M059J (cell line): Measurements from ENCODE around the gene HNRNPUL1. TPM values are rescaled to one million over a fixed set of nuclear protein-coding genes. Genes with fewer than 3 reads are reported as not detected.
A peak's percentile ranks its signal among the peaks of the same experiment; 100 is the strongest.

ENCODE experiments used
- DNase-seq: peaks from one replicate; pipeline ENCODE4 v3.0.0-alpha.2; 2012; ENCODE audit warnings: low read depth
- total RNA-seq: library from RNA; depleted of rRNA; stranded (reverse); fragments of >200 nt; shearing (Covaris generic); gene quantifications from 2 replicates; pipeline ENCODE4 v1.2.3, GENCODE V29; 2014; rRNA removed

HNRNPUL1 gene
- 94.9 and 143 TPM in 2 replicates for total RNA-seq

DNA sequence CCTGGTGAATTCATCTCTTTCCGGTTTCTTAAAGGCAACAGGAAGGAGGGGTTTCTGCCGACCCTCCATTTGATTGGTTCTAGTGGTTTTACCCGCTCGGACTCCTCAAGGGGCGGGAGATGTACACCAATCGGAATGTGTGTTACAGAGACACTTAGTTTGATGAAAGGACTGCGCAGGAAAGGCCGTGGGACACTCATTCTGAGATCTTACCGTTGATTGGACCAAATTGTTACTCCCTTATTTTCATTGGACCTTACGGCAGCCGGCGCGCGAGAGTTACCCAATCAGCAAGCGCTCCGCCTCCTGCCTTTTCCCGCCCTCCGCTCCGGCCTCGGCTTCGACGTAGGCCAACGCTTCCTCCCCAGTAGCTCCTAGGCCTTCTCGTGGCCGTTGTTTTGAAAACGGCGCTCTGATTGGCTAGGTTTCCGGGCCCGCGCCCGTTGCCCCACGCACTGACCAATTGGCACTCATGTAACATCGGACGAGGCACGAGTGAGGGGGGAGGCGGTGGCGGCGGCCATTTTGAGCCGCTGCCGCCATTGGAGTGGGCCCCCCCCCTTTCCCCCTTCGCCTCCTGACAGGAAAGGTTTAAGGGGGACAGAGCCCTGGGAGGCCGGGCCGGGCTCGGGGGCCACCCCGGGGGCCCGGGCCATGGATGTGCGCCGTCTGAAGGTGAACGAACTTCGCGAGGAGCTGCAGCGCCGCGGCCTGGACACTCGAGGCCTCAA, at the start of gene HNRNPUL1:
Gene HNRNPUL1, plus strand, starts transcription at position 523 of the 731 bp plus-strand sequence. Its CDS starts 132 bp downstream, at position 655.
- peak; percentile 100 for DNase-seq

DNA sequence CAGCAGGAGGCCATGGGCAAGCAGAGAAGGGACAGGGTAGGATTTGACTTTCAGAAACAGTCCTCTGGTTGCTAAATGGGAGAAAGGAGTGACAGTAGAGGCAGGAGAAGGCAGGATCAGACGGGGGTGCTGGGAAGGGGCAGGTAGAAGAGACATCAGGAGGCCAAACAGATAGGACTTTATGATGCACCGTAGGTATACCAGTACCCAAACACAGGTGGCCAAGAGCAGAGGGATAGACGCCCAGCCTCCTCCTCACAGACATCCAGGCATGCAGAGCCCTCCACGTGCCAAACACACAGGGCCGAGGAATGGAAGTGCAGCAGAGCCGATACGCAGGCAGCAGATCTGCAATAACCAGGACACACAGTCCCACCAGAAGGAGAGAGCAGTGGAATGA, 46.4 kb upstream of the HNRNPUL1 start:
- DNase-seq: no peak

DNA sequence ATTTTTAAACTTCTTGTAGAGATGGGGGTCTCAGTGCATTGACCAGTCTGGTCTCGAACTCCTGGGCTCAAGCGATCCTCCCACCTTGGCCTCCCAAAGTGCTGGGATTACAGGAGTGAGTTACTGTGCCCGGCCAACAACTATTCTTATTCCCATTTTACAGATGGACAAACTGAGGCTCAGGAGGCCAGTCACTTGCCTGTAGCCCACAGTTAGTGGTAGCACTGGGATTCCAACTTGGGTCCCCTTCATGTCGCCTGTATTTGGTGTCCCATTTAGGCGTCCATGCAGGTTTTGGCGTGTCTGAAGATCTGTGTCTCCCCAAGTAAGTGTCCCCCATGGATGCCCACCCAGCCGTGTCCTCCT, 45.9 kb upstream of the HNRNPUL1 start:
- DNase-seq: no peak

DNA sequence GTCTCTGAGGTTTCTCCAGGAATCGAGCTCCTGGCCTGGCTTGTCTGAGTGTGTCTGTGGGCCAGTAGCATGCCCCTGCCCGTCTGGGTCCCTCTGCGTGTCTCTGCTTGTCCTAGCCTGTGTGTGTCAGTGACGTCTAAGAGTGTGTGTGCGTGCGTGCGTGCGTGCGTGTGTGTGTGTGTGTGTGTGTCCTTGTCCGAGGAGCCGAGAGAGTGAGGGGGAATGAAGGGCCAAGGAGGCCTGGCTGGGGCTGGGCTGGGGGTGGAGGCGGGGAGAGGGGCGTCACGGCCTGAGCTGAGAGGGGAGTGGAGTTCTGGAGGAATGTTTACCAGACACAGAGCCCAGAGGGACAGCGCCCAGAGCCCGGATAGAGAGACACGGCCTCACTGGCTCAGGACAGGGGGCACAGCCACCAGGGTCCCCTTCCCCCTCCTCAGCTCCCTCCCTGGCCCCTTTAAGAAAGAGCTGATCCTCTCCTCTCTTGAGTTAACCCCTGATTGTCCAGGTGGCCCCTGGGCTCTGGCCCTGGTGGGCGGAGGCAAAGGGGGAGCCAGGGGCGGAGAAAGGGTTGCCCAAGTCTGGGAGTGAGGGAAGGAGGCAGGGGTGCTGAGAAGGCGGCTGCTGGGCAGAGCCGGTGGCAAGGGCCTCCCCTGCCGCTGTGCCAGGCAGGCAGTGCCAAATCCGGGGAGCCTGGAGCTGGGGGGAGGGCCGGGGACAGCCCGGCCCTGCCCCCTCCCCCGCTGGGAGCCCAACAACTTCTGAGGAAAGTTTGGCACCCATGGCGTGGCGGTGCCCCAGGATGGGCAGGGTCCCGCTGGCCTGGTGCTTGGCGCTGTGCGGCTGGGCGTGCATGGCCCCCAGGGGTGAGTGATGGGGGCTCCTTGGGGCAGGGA, 45.3 kb upstream of the HNRNPUL1 start, which contains the start of gene AXL:
Gene AXL, plus strand, starts transcription at position 609 of the 893 bp plus-strand sequence. Its CDS starts 170 bp downstream, at position 779.
- peak; percentile 87 for DNase-seq

DNA sequence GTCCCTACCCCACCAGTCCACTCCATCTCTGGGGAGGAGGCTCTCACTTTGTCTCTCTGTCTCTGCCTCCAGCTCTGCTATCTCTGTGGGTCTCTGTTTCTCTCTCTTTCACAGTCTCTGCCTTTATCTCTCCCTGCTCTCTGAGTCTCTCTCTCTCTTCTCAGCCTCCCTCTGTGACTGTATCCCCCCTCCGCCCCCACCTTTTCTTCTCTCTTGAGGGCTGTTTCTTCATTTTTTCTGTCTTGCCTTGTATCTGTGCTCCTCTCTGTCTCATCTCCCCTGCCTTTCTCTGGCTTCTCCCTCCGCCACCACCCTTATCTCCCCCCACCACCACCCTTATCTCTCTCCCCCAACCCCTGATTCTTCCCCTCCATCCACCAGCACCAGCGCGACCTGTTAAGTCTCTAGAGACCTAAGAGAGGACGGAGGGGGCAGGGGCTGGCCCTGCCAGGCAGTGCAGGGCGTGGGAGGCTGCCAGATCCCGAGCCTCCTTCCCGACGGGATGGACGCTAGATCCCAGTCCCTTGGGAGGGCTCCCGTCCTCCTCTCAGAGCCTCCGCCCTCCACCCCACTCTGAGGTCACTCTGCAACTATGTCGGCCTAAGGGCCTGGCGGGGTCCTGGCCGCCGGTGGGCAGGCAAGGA, 44.1 kb upstream of the HNRNPUL1 start:
- DNase-seq: peak; percentile 71

DNA sequence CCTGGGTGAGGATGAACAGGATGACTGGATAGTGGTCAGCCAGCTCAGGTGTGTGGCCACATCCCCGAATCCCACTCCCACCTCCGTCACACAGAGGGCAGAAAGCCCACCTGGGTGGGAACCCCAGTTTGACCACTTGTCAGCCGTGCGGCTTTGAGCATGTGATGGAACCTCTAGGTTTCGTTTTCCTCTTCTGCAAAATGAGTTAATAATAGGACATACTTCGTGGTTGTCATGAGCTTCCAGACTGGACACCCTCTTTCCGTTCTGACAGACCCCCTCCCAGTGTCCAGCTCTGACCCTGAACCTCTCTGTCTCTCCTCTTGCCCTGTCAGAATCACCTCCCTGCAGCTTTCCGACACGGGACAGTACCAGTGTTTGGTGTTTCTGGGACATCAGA, 43.4 kb upstream of the HNRNPUL1 start:
- DNase-seq: no peak

DNA sequence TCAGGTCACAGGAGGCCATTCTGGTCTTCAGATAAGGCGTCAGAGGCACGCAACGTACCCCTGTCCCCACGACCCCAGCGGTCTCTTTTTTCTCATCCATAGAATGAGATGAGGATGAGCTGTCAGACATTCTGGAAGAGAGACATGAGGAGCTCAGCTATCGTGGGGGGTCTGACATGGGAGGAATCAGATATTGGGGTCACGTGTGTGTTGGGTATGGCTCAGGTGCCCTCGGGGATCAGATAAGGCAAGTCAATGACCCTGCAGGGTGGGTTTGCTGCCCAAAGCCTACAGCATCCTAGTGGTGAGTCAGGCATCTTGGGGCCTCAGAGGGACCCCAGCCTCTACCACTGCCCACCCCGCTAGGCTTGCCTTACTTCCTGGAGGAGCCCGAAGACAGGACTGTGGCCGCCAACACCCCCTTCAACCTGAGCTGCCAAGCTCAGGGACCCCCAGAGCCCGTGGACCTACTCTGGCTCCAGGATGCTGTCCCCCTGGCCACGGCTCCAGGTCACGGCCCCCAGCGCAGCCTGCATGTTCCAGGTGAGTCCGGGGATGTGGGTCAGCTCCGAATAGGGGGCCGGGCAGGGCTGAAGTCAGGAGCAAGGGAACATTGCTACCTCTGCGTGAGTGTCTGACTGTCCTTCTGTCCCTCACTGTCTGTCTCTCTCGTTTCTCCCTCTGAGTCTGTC, 42.5 kb upstream of the HNRNPUL1 start:
- no peak for DNase-seq

DNA sequence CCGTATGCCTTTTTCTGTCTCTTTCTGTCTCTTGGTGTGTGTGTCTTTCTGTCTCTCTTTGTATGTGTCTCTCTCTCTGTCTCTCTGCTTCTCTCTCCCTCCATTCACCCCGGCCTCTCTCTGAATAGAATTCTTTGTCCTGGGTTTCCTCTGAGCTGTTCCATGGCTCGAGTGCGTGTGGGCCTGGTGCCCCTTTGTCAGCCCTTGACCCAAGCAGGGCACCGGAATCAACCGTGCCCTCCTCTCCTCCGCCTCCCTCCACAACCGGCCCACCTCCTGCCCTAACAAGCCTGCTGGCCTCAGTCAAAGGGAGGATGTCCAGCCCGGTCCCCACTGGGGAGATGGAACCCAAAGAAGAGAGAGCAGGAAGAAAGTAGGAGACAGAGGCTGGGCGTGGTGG, 41.9 kb upstream of the HNRNPUL1 start:
- no peak for DNase-seq

DNA sequence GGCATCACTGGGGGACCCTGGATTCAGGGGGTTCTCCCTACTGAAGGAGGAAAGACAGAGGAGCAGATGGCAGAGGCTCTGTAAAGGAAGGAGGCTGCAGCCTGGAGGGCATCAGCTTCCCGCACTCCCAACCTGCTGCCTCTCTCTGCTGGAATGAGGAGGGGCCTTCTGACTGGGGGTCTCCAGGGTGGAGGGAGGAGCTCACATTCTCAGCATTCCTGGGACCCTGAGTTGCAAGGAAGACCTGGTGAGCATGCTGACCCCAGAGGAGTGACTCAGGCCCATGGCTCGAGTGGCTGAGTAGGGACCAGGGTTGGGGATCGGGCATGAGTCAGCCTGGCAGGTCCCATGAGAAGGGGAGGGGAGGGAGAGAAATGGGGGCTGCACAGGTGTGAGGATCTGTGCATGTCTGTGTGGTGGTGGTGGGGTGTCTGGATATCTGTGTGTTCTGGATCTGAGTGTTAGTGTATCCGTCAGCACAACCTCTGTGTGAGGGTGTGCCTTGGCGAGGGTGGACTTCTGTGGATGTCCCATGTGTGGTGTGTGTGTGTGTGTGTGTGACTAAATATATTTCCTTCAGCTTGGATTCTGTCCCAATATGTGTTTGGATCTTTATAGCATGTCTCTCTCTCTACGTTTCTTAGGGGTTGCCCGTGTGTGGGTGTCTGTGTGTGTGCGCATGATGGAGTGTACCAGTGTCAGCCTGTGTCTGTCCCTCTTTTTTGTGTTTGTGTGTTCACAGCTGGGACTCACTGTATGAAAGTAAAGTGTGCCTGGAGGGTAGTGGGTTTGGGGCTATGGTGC, 40.5 kb upstream of the HNRNPUL1 start:
- DNase-seq: peak; percentile 97

DNA sequence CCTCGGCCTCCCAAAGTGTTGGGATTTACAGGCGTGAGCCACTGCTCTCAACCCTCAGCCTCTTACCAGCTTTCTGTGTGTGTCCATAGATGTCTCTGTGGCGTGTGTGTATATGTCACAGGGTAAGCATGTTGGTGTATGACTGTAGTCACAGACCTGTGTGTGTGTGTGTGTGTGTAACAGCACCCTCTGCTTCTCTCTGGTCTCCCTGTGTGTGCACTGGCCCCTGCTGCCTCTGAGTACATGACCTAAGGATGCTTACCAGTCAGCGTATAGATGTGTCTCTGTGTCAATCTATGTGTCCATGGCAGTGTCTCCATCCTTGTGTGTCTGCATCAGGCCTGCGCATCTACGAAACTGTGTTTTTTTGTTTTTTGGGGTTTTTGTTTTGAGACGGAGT, 39.5 kb upstream of the HNRNPUL1 start:
- no peak for DNase-seq

DNA sequence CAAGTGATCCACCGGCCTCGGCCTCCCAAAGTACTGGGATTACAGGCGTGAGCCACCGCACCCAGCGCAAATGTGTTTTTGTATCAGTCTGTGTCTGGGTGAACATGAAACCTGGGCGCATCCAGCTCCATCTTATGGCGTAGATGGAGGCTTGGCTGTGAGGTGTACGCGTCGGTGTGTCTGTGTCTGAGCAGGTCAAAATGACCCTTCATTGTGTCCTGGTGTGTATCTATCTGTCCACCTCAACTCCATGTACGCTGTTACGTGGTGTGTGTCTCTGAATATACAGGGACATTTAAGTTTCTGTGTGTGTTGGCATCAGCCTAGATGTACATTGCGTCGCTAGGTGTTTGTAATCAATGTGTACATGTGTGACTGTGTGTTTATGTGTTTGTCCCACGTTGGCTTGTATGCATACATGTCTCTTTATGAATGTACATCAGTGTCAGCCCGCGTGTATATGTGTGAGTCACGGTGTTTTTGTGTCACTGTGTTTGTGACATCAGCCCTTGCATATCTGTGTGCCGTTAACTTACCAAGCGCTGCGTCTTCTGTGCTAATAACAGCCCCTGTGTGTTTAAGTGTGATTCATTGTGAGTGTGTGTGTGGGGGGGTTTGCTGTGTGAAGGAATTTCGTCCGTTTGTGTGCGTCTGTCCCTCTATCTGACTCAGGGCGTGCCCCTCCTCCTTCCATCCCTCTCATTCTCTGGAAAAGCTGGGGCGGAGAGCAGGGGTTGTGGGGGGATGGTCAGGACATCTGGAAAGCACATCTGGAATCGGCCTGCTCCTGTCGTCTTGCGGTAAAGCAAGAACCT, 38.7 kb upstream of the HNRNPUL1 start:
- DNase-seq: peak; percentile 100

DNA sequence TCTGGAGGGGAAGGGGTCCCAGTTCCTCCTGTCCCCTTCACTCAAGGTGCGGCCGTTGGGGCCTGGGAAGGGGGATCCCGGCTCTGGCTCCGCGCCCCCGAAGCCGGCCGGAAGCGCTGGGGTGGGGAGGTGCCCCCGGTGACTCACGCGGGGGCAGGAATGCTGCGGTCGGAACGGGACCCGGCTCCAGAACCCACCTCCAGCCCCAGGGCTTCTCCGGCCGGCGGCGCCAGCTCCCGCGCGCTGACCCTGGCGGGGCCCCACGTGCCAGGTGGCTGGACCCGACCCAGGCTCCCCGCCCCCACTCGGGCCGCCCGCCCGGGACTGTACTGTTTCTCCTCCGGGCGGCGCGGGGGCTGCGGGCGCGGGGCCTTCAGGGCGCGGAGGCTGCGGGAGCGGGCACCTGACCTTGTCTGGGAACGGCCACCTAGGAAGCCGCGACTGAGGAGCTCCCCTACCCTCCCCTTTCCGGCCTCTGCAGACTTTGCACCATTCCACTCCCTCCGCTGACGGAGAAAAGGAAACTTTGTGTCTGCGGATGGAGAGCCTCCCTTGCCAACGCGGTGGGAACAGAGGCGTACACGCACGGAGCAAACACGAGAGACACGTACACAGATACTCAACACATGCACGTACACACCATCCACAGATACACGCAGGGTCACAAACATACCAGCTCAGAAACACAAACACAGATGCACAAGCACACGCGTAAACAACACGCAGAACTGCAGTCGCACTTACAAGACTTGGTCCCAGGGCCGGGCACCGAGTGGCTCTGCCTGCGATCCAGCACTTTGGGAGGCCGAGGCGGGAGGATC, 37.9 kb upstream of the HNRNPUL1 start:
- DNase-seq: peak; percentile 93

DNA sequence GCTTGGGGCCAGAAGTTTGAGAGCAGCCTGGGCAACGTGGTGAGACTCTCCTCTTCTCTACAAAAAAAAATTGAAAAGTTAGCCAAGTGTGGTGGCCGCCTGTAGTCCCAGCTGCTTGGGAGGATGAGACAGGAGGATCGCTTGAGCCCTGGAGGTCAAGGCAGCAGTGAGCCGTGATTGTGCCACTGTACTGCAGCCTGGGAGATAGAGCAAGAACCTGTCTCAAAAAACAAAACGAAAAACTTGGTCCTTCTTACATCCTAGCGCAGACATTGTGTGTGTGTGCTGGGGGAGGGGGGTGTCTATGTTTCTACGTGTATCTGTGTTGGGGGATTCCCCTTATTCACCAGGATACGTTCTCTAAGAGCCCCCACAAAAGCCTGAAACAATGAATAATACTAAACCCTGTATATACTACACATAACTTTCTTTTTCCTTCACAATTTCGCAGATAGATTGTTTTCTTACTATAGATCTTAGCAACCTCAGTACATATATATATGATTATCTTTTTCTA, 37.2 kb upstream of the HNRNPUL1 start:
- DNase-seq: no peak

DNA sequence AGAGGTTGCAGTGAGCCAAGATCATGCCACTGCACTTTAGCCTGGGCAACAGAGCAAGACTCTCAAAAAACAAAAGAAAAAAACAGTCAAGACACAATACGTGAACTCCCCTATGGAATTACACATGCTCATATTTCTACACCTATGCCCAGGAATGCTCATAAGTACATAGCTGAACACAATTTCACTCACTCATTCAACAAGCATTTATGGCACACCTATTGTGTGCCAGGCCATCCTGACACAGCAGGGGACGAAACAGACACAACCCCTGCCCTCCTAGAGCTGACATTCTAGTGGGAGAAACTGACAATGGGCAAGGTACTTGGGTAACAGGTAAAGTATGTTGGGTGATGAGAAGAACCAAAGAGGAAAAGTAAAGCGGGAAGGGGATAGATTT, 35.7 kb upstream of the HNRNPUL1 start:
- DNase-seq: no peak

DNA sequence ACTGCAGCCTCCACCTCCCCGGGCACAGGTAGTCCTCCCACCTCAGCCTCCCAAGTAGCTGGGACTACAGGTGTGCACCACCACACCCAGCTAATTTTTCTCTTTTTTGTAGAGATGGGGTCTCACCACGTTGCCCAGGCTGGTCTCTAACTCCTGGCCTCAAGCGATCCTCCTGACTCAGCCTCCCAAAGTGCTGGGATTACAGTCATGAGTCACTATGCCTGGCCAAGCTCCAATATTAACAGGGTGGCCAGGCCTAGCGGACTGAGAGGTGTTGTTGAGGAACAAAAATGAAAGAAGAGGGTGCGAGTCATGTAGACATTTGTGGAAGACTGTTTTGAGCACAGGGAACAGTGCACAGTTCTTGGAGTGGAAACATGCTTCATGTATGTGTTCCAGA, 34.8 kb upstream of the HNRNPUL1 start:
- DNase-seq: peak; percentile 78

DNA sequence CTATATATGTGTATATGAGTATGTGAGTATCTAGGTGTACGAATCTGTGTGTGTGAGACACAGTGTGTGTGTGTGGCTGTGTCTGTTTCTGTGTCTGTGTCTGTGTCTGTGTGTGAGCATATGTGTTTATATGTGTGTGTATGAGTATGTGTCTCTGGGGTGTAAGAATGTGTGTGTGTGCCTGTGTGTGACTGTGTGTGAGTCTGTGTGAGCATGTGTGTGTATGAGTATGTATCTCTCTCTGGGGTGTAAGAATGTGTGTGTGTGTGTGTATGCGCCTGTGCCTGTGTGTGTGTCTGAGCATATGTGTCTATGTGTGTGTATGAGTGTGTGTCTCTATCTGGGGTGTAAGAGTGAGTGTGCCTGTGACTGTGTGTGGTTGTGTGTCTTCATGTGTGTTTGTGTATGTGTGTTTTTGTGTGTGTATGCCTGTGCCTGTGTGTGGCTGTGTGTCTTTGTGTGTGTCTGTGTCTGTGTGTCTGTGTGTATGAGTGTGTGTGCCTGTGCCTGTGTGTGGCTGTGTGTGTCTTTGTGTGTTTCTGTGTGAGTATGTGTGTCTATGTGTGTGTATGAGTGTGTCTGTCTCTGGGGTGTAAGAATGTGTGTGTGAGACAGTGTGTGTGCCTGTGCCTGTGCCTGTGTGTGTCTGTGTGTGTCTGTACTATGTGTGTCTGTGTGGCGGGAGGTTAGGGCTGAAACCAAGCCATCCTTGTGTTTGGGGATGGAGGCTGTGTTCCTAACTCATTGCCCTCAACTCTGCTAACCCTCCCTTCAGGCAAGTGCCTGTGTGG, 33.9 kb upstream of the HNRNPUL1 start:
- DNase-seq: no peak

DNA sequence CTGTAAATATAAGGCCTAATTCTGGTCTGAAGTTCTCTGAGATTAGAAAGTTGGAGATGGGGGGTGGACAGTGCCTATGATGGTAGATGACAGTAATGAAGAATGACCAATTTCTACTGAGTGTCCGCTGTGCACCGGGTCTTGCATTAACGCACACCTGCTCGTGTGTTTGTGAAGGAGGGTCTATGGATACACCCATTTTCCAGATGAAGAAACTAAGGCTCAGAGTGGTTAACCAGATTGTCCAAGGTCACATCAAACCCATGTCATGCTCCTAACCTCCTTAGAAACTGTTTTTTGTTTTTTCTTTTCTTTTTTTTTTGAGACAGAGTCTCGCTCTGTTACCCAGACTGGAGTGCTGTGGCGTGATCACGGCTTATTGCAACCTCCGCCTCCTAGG, 31.5 kb upstream of the HNRNPUL1 start:
- DNase-seq: no peak

DNA sequence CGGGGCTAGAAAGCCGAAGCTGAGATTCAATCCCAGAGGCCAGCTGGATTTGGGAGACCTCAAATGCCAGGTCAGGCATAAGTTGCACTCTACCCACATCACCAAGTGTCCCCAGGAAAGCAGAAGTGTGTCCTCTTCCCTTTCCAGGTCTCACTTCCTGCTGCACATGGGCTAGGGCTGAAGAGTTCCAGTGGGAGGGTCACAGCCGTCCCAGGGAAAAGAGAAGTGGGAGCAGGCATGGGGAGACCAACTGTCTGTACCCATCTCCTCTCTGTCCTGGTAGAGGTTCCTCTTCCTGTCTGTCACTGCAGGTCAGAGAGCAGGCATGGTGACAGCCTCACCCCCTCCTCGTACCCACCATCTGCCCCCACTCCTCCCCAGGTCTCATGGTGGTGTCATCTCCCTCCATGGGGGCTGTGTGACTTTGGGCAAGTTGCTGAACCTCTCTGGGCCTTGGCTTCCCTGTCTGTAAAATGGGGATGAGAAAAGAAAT, 30.4 kb upstream of the HNRNPUL1 start:
- DNase-seq: no peak
